ENCODE measurements around the gene TBX2. TPM values are rescaled to one million over a fixed set of nuclear protein-coding genes. Genes with fewer than 3 reads are reported as not detected.

The TBX2 gene
- polyA plus RNA-seq, 1 donor (not counting 4 experiments of a cell fraction or from before 2014, with no cell fraction given) = not detected

DNA sequence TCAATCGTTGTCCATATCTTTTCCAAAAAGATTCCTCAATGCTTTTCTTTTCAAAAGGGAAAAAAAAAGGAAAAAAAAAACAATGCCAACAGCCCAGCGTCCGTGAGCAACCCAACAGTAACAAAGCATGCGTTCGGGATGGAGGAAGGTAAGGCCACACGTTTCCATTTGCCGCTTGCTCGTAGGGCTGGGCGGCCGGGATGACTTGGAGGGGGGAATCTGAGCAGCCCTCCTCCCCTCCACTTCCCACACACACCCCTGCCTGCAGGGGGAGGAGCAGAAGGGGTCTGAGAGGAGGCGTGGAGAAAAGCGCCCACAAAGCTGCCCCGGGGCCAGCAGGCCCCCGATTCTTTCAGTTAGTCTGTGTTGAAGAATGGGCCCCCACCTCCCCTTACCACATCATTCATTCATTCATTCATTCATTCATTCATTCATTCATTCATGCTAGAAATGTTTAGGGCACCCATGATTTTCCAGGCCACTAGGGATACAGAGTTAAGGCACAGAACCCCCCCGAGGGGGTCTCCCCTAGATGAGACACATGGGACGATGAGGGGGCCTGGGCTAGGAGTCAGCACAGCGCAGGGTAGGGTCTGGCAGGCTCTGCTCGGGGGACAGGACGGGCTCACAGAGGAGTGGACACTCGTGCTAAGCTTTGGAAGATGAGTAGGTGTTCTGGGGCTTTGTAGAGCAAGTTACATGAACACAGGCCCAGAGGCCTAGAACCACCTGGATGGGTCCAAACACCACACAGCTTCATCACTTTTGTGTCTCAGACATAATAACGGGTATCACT is 10.9 kb upstream of the TBX2 start:
- TF ChIP-seq, protein P1, sequence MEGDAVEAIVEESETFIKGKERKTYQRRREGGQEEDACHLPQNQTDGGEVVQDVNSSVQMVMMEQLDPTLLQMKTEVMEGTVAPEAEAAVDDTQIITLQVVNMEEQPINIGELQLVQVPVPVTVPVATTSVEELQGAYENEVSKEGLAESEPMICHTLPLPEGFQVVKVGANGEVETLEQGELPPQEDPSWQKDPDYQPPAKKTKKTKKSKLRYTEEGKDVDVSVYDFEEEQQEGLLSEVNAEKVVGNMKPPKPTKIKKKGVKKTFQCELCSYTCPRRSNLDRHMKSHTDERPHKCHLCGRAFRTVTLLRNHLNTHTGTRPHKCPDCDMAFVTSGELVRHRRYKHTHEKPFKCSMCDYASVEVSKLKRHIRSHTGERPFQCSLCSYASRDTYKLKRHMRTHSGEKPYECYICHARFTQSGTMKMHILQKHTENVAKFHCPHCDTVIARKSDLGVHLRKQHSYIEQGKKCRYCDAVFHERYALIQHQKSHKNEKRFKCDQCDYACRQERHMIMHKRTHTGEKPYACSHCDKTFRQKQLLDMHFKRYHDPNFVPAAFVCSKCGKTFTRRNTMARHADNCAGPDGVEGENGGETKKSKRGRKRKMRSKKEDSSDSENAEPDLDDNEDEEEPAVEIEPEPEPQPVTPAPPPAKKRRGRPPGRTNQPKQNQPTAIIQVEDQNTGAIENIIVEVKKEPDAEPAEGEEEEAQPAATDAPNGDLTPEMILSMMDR (optimal IDR thresholded peaks at IDR 0.05 in 1 of 3, IDR thresholded peaks at IDR 0.05 in 1 of 3, conservative IDR thresholded peaks at IDR 0.05 in 1 of 3; ENCODE audit: extremely low read depth in 1 of 3, insufficient read depth in 2 of 3, low read length in 3 of 3) = no peak
- DNase-seq (ENCODE audit: low read depth, low spot score) (no peak), FAIRE-seq (no peak)
- H3K4me2 ChIP-seq (ENCODE audit: control insufficient read depth, extremely low read depth, insufficient read depth, low read depth, low read length) = no peak overlapping the region
- H3K36me3 ChIP-seq (ENCODE audit: control insufficient read depth in 2 of 2, extremely low read depth in 1 of 2, insufficient read depth in 2 of 2, low read length in 2 of 2) = no peaks in the 10 kb centered on the region
- peaks cover 11% of the 10 kb centered on the region for H3K27me3 ChIP-seq (ENCODE audit: control insufficient read depth, extremely low read depth, insufficient read depth, low read length)
- no peaks in the 10 kb centered on the region for H3K9me1 ChIP-seq (ENCODE audit: control insufficient read depth, extremely low read depth, insufficient read depth, low read length)
- no peak overlapping the region for H3K9ac ChIP-seq (ENCODE audit: control insufficient read depth, extremely low read depth, insufficient read depth, low read length)
- no peaks in the 10 kb centered on the region for H3K4me1 ChIP-seq (ENCODE audit: control insufficient read depth, extremely low read depth, insufficient read depth, low read length)
- H3K79me2 ChIP-seq (ENCODE audit: control insufficient read depth, insufficient read depth, low read length) = no peaks in the 10 kb centered on the region
- H3K9me3 ChIP-seq (ENCODE audit: control insufficient read depth, low read depth, low read length) = no peaks in the 10 kb centered on the region
- dilution Hi-C loops (cut with MboI; ENCODE audit: extremely low pct_ligation_motif_present, low sequenced_read_pairs) = no loop called here
- no peak overlapping the region for H3K27ac ChIP-seq (ENCODE audit: control insufficient read depth, insufficient read depth, low read length)
- H3K4me3 ChIP-seq (ENCODE audit: control insufficient read depth in 2 of 3, extremely low read depth in 1 of 3, insufficient read depth in 2 of 3, low read depth in 1 of 3, low read length in 3 of 3) = no peak overlapping the region
- no peaks in the 10 kb centered on the region for H4K20me1 ChIP-seq (ENCODE audit: control insufficient read depth, extremely low read depth, insufficient read depth, low read length)
- H2AFZ ChIP-seq (ENCODE audit: control insufficient read depth, low read length) = no peak overlapping the region

DNA sequence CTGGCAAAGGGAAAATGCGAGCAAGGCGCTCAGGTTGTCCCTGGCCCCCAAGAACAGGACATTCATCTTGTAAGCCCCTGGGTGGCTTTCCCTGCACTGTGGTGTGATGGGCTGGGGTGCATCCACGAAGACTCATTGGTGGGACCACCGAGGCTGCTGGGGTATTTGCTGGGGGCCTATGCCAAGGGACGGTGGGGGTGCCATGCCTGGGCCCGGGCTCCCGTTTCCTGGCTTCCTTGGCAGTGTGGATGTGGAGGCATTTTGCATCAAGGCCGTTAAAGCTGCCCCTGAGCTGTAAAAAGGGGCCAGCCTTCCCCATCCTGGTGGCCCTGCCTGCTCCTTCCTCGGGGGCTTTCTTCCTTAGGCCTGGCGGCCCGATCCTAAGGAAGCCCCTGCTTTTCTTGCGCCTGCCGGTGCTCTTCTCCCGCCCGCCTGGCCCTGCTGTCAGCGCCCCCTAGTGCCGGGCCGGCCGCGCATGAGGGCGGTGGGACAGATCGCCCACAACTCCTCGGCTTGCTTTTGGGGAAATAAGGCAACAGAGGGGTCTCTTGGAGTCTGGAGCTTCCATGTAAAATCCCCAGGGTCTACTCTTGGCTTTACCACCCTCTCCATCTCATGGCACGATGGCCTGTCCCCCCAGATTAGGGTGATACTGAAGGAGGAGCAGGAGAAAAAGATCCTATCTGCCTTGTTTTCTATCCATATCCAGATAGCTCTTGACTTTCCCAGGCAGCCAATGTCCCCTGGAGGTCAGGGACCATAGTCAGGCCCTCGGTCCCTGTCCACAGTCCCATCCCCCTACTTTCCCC is 9.8 kb upstream of the TBX2 start:
- H3K79me2 ChIP-seq (ENCODE audit: control insufficient read depth, insufficient read depth, low read length) = no peaks in the 10 kb centered on the region
- TF ChIP-seq EZH2 (IDR thresholded peaks at IDR 0.05; ENCODE audit: low read length) = no peak
- TF ChIP-seq, protein P1 (optimal IDR thresholded peaks at IDR 0.05 in 1 of 3, IDR thresholded peaks at IDR 0.05 in 1 of 3, conservative IDR thresholded peaks at IDR 0.05 in 1 of 3; ENCODE audit: extremely low read depth in 1 of 3, insufficient read depth in 2 of 3, low read length in 3 of 3) = peak; percentile 68 to 92 (median 86)
- H2AFZ ChIP-seq (ENCODE audit: control insufficient read depth, low read length) = no peak overlapping the region
- no peak overlapping the region for H3K4me2 ChIP-seq (ENCODE audit: control insufficient read depth, extremely low read depth, insufficient read depth, low read depth, low read length)
- no peaks in the 10 kb centered on the region for H3K9me3 ChIP-seq (ENCODE audit: control insufficient read depth, low read depth, low read length)
- H3K27me3 ChIP-seq (ENCODE audit: control insufficient read depth, extremely low read depth, insufficient read depth, low read length) = peaks cover 22% of the 10 kb centered on the region
- FAIRE-seq (no peak), DNase-seq (ENCODE audit: low read depth, low spot score) (no peak)
- H3K9me1 ChIP-seq (ENCODE audit: control insufficient read depth, extremely low read depth, insufficient read depth, low read length) = no peaks in the 10 kb centered on the region
- H3K9ac ChIP-seq (ENCODE audit: control insufficient read depth, extremely low read depth, insufficient read depth, low read length) = no peak overlapping the region
- dilution Hi-C loops (cut with MboI; ENCODE audit: extremely low pct_ligation_motif_present, low sequenced_read_pairs) = no loop called here
- H3K4me1 ChIP-seq (ENCODE audit: control insufficient read depth, extremely low read depth, insufficient read depth, low read length) = no peaks in the 10 kb centered on the region
- no peaks in the 10 kb centered on the region for H3K36me3 ChIP-seq (ENCODE audit: control insufficient read depth in 2 of 2, extremely low read depth in 1 of 2, insufficient read depth in 2 of 2, low read length in 2 of 2)
- no peak overlapping the region for H3K27ac ChIP-seq (ENCODE audit: control insufficient read depth, insufficient read depth, low read length)
- no peak overlapping the region for H3K4me3 ChIP-seq (ENCODE audit: control insufficient read depth in 2 of 3, extremely low read depth in 1 of 3, insufficient read depth in 2 of 3, low read depth in 1 of 3, low read length in 3 of 3)
- no peaks in the 10 kb centered on the region for H4K20me1 ChIP-seq (ENCODE audit: control insufficient read depth, extremely low read depth, insufficient read depth, low read length)

Data from keratinocyte (primary cell).